Measurements from ENCODE around the gene MLANA.
"Not testable (repeated sequence)": the region's sequence is repeated elsewhere in the genome, so short reads cannot be mapped to it uniquely, and the experiment has no call there.

MLANA gene

DNA sequence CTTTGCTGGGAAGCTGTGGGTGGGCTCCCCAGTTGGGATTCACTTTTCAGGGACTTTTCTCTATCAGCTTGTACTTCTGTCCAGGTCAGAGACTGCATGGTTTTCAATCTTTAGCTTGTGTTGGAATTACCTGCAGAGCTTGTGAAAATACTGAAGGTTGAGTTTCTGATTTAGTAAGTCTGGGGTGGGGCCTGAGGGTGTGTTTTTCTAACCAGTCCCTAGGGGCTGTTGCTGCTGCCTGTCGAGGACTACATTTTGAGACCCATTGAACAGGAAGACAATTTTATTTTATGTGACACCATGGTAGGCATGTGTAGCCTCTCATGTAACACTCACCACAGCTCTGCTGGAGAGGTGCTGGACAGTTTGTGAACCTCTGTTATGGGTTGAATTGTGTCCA is 14.7 kb upstream of the MLANA start:
- Histone ChIP-seq H3K36me3 (replicated peaks) (no peaks in the 10 kb centered on the region), H3K27me3 (ENCODE audit: low read depth) (no peaks in the 10 kb centered on the region), H3K9me3 (no peaks in the 10 kb centered on the region), H3K4me3 (no peak overlapping the region), H3K4me1 (no peaks in the 10 kb centered on the region)
- in situ Hi-C loops (cut with MboI; ENCODE audit: low sequenced_read_pairs) = loop anchor here (25.0 kb wide), 1 partner anchor 436 kb away; no protein-coding TSS in a partner anchor
- no peak for DNase-seq (ENCODE audit: low spot score in 2 of 2)

DNA sequence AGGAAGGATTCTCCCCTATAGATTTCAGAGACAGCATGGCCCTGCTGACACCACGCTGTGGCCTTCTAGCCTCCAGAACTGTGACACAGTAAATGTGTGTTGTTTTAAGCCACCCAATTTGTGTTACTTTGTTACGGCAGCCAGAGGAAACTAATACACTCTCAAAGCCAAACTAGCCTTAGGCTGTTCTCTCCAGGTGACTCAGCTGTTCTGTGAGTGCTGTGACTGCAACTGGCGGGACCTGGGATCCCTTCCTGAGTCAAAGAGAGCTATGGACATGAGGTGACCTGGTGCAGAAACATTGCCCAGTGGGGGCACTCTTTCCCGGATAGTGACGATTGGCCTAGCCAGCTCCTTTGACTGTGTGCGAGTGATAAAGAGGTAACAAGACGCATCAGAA is 14.0 kb upstream of the MLANA start:
- H3K4me3 ChIP-seq = no peak overlapping the region
- H3K9me3 ChIP-seq = no peaks in the 10 kb centered on the region
- H3K27me3 ChIP-seq (ENCODE audit: low read depth) = no peaks in the 10 kb centered on the region
- in situ Hi-C loops (cut with MboI; ENCODE audit: low sequenced_read_pairs) = loop anchor here (25.0 kb wide), 1 partner anchor 436 kb away; no protein-coding TSS in a partner anchor
- DNase-seq (ENCODE audit: low spot score in 2 of 2) = no peak
- no peaks in the 10 kb centered on the region for H3K36me3 ChIP-seq (replicated peaks)
- H3K4me1 ChIP-seq = no peaks in the 10 kb centered on the region

DNA sequence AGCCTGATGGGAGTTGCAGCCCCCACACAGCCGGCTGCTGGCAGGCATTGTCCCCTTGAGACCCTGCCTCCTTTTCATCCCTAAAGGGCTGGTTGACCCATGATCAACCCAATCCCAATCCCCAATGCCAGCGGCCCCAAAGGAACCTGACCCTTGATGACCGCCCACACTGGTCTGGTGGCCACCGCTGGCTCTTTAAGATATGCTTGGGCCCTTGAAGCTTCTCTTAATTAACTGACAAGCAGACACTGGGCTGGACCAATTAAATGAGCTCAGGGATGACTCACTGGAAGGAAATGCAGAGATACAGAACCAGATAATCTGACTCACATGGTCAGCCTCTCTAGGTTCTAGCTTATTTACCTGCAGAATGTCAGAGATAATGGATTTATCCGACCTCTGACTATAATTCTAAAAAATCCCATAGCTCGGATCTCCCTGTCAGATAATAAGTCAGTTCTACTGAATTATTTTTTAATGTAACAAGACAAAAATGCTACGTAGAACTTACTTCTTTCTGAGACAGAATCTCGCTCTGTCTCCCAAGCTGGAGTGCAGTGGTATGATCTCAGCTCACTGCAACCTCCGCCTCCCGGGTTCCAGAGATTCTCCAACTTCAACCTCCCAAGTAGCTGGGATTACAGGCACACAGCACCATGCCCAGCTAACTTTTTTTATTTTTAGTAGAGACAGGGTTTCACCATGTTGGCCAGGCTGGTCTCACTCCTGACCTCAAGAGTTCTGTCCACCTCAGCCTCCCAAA is 11.1 kb upstream of the MLANA start:
- no peak overlapping the region for H3K4me3 ChIP-seq
- no peaks in the 10 kb centered on the region for H3K9me3 ChIP-seq
- no peaks in the 10 kb centered on the region for H3K4me1 ChIP-seq
- DNase-seq (ENCODE audit: low spot score in 2 of 2) = no peak
- H3K27me3 ChIP-seq (ENCODE audit: low read depth) = no peaks in the 10 kb centered on the region
- no peaks in the 10 kb centered on the region for H3K36me3 ChIP-seq (replicated peaks)
- in situ Hi-C loops (cut with MboI; ENCODE audit: low sequenced_read_pairs) = loop anchor here (25.0 kb wide), 1 partner anchor 433 kb away; no protein-coding TSS in a partner anchor

DNA sequence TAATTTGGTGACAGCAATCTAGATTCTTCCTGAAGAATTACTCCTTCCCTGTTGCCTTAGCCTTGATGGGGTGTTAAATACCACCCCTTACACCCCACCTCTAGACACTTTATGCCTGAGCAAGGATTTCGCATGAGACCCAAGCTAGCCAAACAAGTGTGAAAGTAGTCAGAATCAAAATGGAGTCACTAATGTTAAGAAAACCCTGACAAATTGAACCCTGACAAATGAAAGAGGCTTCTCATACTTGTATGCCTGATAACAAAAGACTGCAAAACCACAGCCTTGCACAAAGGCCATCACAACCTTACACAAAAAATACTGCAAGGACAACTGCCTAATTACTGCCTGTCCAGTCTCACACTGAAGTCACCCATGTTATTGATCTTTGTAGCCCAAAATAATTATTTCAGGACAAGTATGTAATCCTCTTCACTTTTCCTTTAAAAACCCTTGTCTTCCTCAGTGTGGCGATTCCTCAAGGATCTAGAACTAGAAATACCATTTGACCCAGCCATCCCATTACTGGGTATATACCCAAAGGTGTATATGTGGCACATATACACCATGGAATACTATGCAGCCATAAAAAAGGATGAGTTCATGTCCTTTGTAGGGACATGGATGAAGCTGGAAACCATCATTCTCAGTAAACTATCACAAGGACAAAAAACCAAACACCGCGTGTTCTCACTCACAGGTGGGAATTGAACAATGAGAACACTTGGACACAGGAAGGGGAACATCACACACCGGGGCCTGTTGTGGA is 8.3 kb upstream of the MLANA start:
- not testable (repeated sequence) for H3K27me3 ChIP-seq (ENCODE audit: low read depth); H3K4me3 ChIP-seq; H3K4me1 ChIP-seq; H3K9me3 ChIP-seq; DNase-seq (ENCODE audit: low spot score in 2 of 2); H3K36me3 ChIP-seq (replicated peaks)
- in situ Hi-C loops (cut with MboI; ENCODE audit: low sequenced_read_pairs) = loop anchor here (25.0 kb wide), 1 partner anchor 430 kb away; no protein-coding TSS in a partner anchor

DNA sequence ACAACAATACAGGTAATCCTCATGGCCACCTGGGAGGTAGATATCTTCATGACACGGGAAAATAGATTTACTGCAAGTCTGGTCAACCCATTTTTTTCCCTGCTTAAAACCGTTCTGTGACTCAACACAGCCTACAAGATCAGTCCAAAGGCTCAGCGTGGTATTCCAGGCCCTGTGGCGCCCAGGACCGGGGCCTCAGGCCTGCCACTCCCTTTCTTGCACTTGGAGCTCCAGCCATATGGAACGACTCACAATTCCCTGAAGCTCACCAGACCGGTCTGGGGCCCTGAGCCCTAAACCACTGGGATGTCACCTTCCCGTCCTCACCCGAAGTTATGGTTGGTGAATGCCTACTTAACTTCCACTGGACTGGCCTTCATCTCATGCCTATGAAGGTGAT is 6.5 kb upstream of the MLANA start:
- Histone ChIP-seq H3K27me3 (ENCODE audit: low read depth) (no peaks in the 10 kb centered on the region), H3K4me1 (no peaks in the 10 kb centered on the region), H3K9me3 (no peaks in the 10 kb centered on the region), H3K4me3 (no peak overlapping the region), H3K36me3 (replicated peaks) (no peaks in the 10 kb centered on the region)
- in situ Hi-C loops (cut with MboI; ENCODE audit: low sequenced_read_pairs) = loop anchor here (25.0 kb wide), 1 partner anchor 428 kb away; no protein-coding TSS in a partner anchor
- no peak for DNase-seq (ENCODE audit: low spot score in 2 of 2)

DNA sequence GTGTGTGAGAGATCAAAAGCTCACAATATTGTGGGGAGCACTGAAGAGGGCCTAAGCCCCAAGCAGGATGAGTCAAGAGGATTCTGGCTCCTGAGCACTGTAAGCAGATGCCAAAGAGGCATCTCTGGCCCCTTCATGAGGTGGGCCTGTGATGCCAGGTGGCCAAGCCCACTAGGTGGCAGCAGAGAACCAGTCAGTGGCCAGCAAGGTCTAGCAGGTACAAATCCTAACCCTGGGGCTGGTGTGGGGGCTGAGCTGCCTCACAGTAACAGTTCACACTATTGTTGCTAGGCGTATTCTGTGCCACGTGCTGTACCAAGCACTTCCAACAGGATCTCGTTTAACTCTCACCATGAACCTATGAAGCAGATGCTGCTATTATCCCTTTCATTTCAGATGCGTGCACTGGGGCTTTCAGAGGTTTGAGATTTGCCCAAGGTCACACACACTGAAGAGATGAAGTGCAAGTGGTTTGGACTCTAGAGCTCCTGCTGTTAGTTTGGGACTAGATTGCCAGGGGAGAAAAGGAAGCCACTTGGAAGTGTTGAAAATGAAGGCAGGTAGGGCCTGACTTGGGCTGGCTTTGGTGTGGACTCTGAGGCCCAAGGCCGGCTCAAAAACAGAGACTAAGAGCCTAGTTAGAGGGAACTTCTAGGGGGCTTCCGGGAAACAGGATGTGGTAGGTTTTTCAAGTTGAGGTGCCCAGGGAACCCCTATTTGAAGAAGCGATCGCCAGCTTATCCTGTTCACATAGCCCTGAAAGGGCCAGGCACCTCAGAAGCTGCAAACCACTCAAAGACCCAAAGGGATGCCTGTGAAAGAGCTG is 4.4 kb upstream of the MLANA start:
- no peaks in the 10 kb centered on the region for H3K27me3 ChIP-seq (ENCODE audit: low read depth)
- H3K4me3 ChIP-seq = no peak overlapping the region
- no peaks in the 10 kb centered on the region for H3K4me1 ChIP-seq
- H3K9me3 ChIP-seq = no peaks in the 10 kb centered on the region
- in situ Hi-C loops (cut with MboI; ENCODE audit: low sequenced_read_pairs) = loop anchor here (5.0 to 25.0 kb wide), 2 partner anchors 161 to 426 kb away; no protein-coding TSS in a partner anchor
- no peaks in the 10 kb centered on the region for H3K36me3 ChIP-seq (replicated peaks)
- peak; percentile 72 to 92 for DNase-seq (ENCODE audit: low spot score in 2 of 2)

DNA sequence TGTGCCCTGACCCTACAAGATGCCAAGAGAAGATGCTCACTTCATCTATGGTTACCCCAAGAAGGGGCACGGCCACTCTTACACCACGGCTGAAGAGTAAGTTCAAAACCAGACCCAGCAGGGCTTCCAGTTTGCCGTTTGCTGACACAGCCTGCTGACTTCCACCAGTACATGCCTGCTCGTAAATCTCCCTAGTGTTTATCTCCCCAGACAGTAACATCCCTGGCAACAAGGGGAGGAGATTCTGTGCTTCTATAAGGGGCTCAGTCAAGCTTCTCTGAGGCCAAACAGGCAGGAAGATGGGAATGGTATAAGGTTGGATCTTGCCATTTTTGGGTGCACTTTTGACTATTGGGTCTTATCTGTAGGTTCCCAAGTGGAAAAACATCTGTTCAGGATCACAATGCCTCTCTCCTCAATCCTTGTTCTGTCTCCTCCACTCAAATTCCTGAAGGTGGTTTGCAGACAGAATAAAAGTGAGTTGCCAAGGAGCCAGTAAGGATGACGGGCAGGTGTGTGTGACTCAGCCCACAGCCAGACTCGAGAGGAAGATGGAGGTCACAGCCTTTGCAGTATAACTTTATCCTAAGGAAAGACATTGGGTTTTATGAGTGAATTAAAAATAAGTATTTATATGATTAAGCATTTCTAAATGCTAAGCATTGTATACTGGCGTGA is 1.9 kb downstream of the MLANA start:
- H3K27me3 ChIP-seq (ENCODE audit: low read depth) = no peaks in the 10 kb centered on the region
- no peaks in the 10 kb centered on the region for H3K9me3 ChIP-seq
- no peak overlapping the region for H3K4me3 ChIP-seq
- no peak for DNase-seq (ENCODE audit: low spot score in 2 of 2)
- H3K36me3 ChIP-seq (replicated peaks) = no peaks in the 10 kb centered on the region
- in situ Hi-C loops (cut with MboI; ENCODE audit: low sequenced_read_pairs) = loop anchor here (25.0 kb wide), 1 partner anchor 420 kb away; no protein-coding TSS in a partner anchor
- H3K4me1 ChIP-seq = no peaks in the 10 kb centered on the region

DNA sequence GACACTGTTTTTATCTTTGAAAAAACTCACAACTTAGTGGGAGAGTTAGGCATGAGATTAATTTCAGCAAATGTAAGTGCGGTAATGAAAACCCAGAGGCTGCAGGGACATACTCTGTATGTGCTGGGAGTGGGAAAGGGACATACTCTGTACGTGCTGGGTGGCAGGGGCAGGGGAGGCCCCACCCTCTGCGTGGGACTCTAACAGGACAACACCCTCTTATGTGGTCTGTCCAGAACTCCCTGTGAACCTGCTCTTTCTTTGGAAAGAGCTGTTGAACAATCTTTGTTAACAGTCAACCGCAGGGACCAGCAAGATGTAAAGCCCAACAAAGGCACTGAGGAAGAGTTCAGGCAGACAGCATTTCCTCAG is 2.4 kb downstream of the MLANA start:
- in situ Hi-C loops (cut with MboI; ENCODE audit: low sequenced_read_pairs) = loop anchor here (25.0 kb wide), 1 partner anchor 419 kb away; no protein-coding TSS in a partner anchor
- Histone ChIP-seq H3K36me3 (replicated peaks) (no peaks in the 10 kb centered on the region), H3K4me1 (no peaks in the 10 kb centered on the region), H3K9me3 (no peaks in the 10 kb centered on the region), H3K27me3 (ENCODE audit: low read depth) (no peaks in the 10 kb centered on the region), H3K4me3 (no peak overlapping the region)
- DNase-seq (ENCODE audit: low spot score in 2 of 2) = no peak

DNA sequence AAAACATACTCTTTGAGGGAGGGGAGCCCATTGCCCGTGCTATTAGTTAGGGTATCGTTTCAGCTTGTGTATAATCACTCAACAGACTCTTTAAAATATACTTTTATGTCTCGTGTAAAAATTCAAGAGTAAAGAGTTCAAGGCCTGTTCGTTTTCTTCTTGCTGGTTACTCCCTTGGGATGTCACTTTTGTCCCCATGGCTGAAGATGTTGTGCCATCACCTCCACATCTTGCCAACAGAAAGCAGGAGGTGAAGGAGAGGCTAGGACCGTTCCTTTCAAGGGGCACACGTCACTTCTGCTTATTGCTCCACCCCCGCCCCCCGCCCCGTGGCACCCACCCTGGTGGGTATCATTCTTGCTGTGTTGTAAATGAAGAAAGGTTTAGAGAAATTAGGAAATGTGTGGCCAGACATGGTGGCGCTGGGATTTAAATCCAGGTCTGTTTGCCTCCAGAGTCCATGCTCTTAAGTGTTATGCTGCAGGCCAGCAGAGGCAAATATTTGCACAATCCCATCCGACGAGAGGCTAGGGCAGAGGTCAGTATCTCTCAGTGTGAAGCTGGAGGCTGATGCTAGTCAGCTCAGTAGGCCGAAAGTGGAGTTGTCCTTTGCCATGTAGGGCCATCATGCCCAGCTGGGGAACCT is 3.0 kb downstream of the MLANA start:
- no peaks in the 10 kb centered on the region for H3K36me3 ChIP-seq (replicated peaks)
- H3K4me3 ChIP-seq = no peak overlapping the region
- no peak for DNase-seq (ENCODE audit: low spot score in 2 of 2)
- H3K4me1 ChIP-seq = no peaks in the 10 kb centered on the region
- in situ Hi-C loops (cut with MboI; ENCODE audit: low sequenced_read_pairs) = loop anchor here (25.0 kb wide), 1 partner anchor 419 kb away; no protein-coding TSS in a partner anchor
- H3K9me3 ChIP-seq = no peaks in the 10 kb centered on the region; the same call in 1 of the 2 replicates
- H3K27me3 ChIP-seq (ENCODE audit: low read depth) = no peaks in the 10 kb centered on the region

DNA sequence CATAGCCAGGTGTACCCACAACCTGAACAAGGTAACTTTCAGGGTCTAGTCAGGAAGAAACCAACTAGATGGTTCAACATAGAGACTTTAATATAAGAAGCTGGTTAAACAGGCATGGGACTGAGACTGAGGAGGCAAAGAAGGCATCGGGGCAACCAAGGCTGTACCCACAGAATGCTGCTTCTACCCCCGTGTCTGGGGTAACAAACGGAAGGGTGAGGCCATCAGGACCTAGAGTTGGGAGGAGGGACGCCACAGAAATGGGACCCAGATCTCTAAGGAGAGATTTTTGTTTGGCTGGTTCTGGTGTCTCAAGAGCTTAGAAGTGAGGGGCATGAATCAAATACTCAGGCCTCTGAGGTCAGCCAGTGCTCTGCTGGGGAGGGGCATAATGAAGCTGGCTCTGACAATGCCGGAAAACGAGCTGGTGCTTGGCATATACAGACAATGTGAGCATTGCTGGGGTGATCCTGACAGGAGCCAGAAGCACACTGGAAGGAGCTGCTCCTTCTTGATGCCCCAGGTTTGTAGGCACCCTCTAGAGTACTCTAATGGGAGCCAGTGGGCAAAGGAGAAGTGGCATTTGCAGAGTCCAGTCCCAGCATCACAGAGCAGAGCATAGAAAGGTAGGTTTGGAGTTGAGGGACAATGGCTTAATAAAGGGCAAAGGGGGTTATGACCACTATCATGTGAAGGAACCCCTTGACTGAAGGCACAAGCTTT is 3.7 kb downstream of the MLANA start:
- in situ Hi-C loops (cut with MboI; ENCODE audit: low sequenced_read_pairs) = loop anchor here (25.0 kb wide), 1 partner anchor 418 kb away; no protein-coding TSS in a partner anchor
- DNase-seq (ENCODE audit: low spot score in 2 of 2) = no peak
- Histone ChIP-seq H3K4me3 (no peak overlapping the region), H3K36me3 (replicated peaks) (no peaks in the 10 kb centered on the region), H3K27me3 (ENCODE audit: low read depth) (no peaks in the 10 kb centered on the region), H3K4me1 (no peaks in the 10 kb centered on the region), H3K9me3 (no peaks in the 10 kb centered on the region; the same call in 1 of the 2 replicates)

DNA sequence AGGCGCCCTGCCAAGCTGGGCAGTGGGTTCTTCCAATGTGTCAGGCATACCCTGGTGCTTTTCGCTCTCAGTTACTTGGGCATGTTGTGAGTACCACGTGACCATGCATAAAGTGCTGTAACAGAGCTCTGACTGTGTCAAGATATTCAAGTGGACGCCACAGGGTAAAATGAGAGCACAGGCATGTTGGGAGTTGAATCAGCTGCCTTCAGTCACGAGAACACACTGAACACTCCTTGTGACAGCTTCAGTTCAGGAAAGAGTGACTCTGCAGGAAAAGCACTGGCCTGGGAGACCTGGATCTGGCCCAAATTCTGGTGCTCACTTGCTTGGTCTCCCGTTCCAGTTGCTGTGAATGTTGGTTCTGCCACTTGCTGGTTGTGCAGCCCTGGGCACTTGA is 5.1 kb downstream of the MLANA start:
- Histone ChIP-seq H3K36me3 (replicated peaks) (no peaks in the 10 kb centered on the region), H3K27me3 (ENCODE audit: low read depth) (no peaks in the 10 kb centered on the region), H3K4me3 (no peak overlapping the region), H3K9me3 (no peaks in the 10 kb centered on the region; the same call in 1 of the 2 replicates), H3K4me1 (no peaks in the 10 kb centered on the region)
- DNase-seq (ENCODE audit: low spot score in 2 of 2) = no peak
- in situ Hi-C loops (cut with MboI; ENCODE audit: low sequenced_read_pairs) = loop anchor here (25.0 kb wide), 1 partner anchor 417 kb away; no protein-coding TSS in a partner anchor

DNA sequence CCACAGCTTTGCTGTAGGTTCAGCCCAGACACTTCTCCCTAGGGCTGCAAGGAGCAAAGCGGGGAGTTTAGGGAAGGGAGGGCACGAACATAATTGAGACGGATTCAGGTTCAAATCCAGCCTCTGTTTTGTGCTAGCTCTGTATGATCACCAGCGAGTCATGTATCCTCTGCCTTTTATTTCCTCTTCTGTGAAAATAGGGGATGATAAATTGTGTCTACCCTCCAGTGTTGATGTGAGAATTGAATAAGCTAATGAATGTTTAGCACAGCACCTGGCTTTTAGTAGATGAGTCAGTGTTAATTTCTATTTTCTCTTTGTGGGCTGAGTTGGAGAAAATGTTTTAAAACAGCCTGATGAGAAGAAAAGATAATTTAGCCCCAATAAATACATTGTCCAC is 6.2 kb downstream of the MLANA start:
- in situ Hi-C loops (cut with MboI; ENCODE audit: low sequenced_read_pairs) = loop anchor here (25.0 kb wide), 1 partner anchor 415 kb away; no protein-coding TSS in a partner anchor
- DNase-seq (ENCODE audit: low spot score in 2 of 2) = no peak
- H3K27me3 ChIP-seq (ENCODE audit: low read depth) = no peaks in the 10 kb centered on the region
- H3K4me3 ChIP-seq = no peak overlapping the region
- no peaks in the 10 kb centered on the region for H3K36me3 ChIP-seq (replicated peaks)
- no peaks in the 10 kb centered on the region for H3K4me1 ChIP-seq
- no peaks in the 10 kb centered on the region; the same call in 1 of the 2 replicates for H3K9me3 ChIP-seq

Measured in HAP-1 (cell line).